ENCODE results near the gene RASA3. TPM values are rescaled to one million over a fixed set of nuclear protein-coding genes. Genes with fewer than 3 reads are reported as not detected.

RASA3 gene
- total and polyA plus RNA-seq, 2 of the 8 experiments (the other 6 are each of a cell fraction or from before 2014, with no cell fraction given), result 7.5 to 21.9 TPM

DNA sequence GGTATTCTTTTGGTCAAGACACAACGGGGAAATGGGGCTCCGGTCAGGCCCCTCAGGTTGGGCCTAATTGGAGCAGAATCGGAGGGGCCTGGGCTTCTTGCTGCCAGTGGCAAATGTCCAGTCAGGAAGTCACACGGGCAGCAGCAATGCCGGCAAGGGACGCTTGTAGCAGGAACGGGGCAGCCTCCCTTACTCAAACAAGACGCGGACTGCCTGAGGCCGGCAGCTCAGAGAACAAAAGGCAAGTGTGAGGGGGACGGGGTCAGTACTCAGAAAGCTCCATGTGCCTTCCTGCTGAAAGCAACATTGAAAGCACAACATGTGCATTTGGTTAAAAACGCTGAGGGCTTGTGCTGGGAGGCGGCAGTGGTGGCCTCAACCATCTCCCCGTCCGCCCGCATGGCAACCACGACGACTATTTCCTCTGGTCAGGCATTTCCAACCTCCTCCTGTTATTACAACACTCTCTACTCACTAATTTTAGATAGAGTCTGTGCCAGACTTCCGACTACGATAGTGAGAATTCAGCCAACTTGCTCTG is 20.5 kb upstream of the RASA3 start:
- no peak overlapping the region for H3K4ac ChIP-seq (replicated peaks; ENCODE audit: insufficient read length, low read depth, low read length)
- H4K20me1 ChIP-seq (replicated peaks in 1 of 2; ENCODE audit: control insufficient read depth in 1 of 2, insufficient read depth in 2 of 2, low read length in 2 of 2), result no peaks in the 10 kb centered on the region
- FAIRE-seq, result no peak
- H3K56ac ChIP-seq (replicated peaks; ENCODE audit: insufficient read length, low read depth, low read length), result no peak overlapping the region
- no peak overlapping the region for H2BK12ac ChIP-seq (ENCODE audit: low read depth, low read length)
- H4K5ac ChIP-seq (ENCODE audit: insufficient read length, low read depth, low read length), result no peak overlapping the region
- no peaks in the 10 kb centered on the region for H3K79me2 ChIP-seq (ENCODE audit: control insufficient read depth in 1 of 2, insufficient read depth in 2 of 2, low read length in 2 of 2)
- H2BK15ac ChIP-seq (ENCODE audit: low read length), result no peak overlapping the region
- TF ChIP-seq, protein P1, sequence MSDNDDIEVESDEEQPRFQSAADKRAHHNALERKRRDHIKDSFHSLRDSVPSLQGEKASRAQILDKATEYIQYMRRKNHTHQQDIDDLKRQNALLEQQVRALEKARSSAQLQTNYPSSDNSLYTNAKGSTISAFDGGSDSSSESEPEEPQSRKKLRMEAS (IDR thresholded peaks at IDR 0.05), result peak; percentile 55
- no peak for TF ChIP-seq SIRT6 (IDR thresholded peaks at IDR 0.05; ENCODE audit: low read length)
- TF ChIP-seq, protein P2, sequence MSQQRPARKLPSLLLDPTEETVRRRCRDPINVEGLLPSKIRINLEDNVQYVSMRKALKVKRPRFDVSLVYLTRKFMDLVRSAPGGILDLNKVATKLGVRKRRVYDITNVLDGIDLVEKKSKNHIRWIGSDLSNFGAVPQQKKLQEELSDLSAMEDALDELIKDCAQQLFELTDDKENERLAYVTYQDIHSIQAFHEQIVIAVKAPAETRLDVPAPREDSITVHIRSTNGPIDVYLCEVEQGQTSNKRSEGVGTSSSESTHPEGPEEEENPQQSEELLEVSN (IDR thresholded peaks at IDR 0.05), result peak; percentile 38; the same call in 1 of the 2 replicates
- H3K23me2 ChIP-seq (ENCODE audit: low read depth, low read length), result peaks cover 6% of the 10 kb centered on the region; the same call in 1 of the 2 replicates
- no peak overlapping the region for H2BK120ac ChIP-seq (replicated peaks; ENCODE audit: low read depth, low read length)
- H3K4me2 ChIP-seq (ENCODE audit: insufficient read depth in 1 of 2, low read depth in 2 of 2, low read length in 2 of 2), result no peak overlapping the region
- no peak overlapping the region for H2BK5ac ChIP-seq (ENCODE audit: low read depth, low read length)
- no peak overlapping the region for H3K18ac ChIP-seq (ENCODE audit: extremely low read depth, low read length)
- H2BK20ac ChIP-seq (ENCODE audit: low read length), result no peak overlapping the region
- H3K4me1 ChIP-seq (replicated peaks in 1 of 4; ENCODE audit: control insufficient read depth in 3 of 4, insufficient read depth in 4 of 4, low read length in 3 of 4), result no peaks in the 10 kb centered on the region; a peak in 1 of 7 replicates
- DNase-seq (ENCODE audit: low read depth in 1 of 2, low spot score in 2 of 2), result no peak
- H3K27me3 ChIP-seq (replicated peaks in 1 of 4; ENCODE audit: control insufficient read depth in 3 of 4, extremely low read depth in 1 of 4, insufficient read depth in 3 of 4, low read length in 3 of 4), result no peaks in the 10 kb centered on the region; a peak in 1 of 7 replicates
- no peak overlapping the region; the same call in 1 of the 2 replicates for H4K8ac ChIP-seq (ENCODE audit: extremely low read depth, insufficient read depth, low read length)
- no peaks in the 10 kb centered on the region for H3K36me3 ChIP-seq (ENCODE audit: control insufficient read depth in 2 of 4, insufficient read depth in 4 of 4, low read length in 3 of 4)
- H3K14ac ChIP-seq (ENCODE audit: insufficient read length), result no peak overlapping the region
- no peak overlapping the region for H4K91ac ChIP-seq (replicated peaks; ENCODE audit: insufficient read length, low read length)
- POLR2A ChIA-PET (ENCODE audit: partially characterized antibody), result no interaction called here
- no peak overlapping the region for H3K27ac ChIP-seq (ENCODE audit: low read depth, low read length)
- CTCF ChIA-PET (ENCODE audit: partially characterized antibody), result interaction anchor here (1.4 kb wide), 1 partner anchor 10 kb away, joined by 4 read pairs; no protein-coding TSS in a partner anchor
- H3K9ac ChIP-seq (replicated peaks in 1 of 4; ENCODE audit: extremely low read depth in 1 of 4, low read depth in 3 of 4, low read length in 3 of 4), result no peak overlapping the region
- no peaks in the 10 kb centered on the region for H3K9me3 ChIP-seq (ENCODE audit: insufficient read depth in 2 of 2, low read depth in 1 of 2, low read length in 1 of 2)
- H3K4me3 ChIP-seq (ENCODE audit: extremely low read depth in 1 of 4, insufficient read depth in 2 of 4, low read depth in 3 of 4, low read length in 4 of 4), result no peak overlapping the region
- H2AFZ ChIP-seq (ENCODE audit: low read length), result no peak overlapping the region
- H3K79me1 ChIP-seq (ENCODE audit: low read depth, low read length), result no peaks in the 10 kb centered on the region
- WGBS, 2 experiments (ENCODE audit: extremely low coverage in 1 of 2, insufficient coverage in 1 of 2, insufficient read length in 1 of 2, insufficient replicate concordance in 2 of 2, low coverage in 1 of 2, low lambda C conversion rate in 2 of 2, missing lambda C conversion rate in 1 of 2), result 89% methylated on average over 18 of the region's 20 CpGs; no CpG with 5 or more reads in 1 of the 2 experiments
- H3K23ac ChIP-seq (ENCODE audit: insufficient read length), result no peak overlapping the region
- H2AK5ac ChIP-seq (ENCODE audit: low read depth, low read length), result no peak overlapping the region
